H1 (cell line): ENCODE measurements around the gene ZFYVE16. TPM values are rescaled to one million over a fixed set of nuclear protein-coding genes. Genes with fewer than 3 reads are reported as not detected.
A peak's percentile ranks its signal among the peaks of the same experiment; 100 is the strongest.

Experiments
- CTCF ChIA-PET: fragments of 300-600 bp; sonication (Branson Sonifier 250); formaldehyde crosslinking; loops from one replicate; lab custom pipeline; 2021; ENCODE audit not compliant: partially characterized antibody; lab: Charles Lee
- POLR2A ChIA-PET: fragments of 300-600 bp; sonication (Branson Sonifier 250); formaldehyde crosslinking; loops from one replicate; lab custom pipeline; 2021; ENCODE audit warnings: inconsistent platforms; ENCODE audit not compliant: partially characterized antibody; lab: Charles Lee
- DNase-seq, 2 experiments: peaks; one replicate each; pipeline versions ENCODE4 v3.0.0 to v3.0.0-alpha.2; 2010 to 2022; ENCODE audit warnings: low spot score in 2 of 2, low read depth in 1 of 2, mixed read lengths in 1 of 2
- FAIRE-seq: peaks from 2 replicates; lab custom pipeline; 2011; peaks lifted over from hg19 to GRCh38; lab: Jason Lieb, UNC
- H2AFZ ChIP-seq: 2 replicates; pipeline ENCODE4 v1.8.1; 2012; ENCODE audit warnings: low read length, inconsistent platforms
- H2AK5ac ChIP-seq: 2 replicates; pipeline ENCODE4 v1.6.1; 2013; ENCODE audit warnings: low read depth, low read length
- H2BK120ac ChIP-seq: replicated peaks from 2 replicates; pipeline ENCODE3; 2013; ENCODE audit warnings: low read depth, low read length, inconsistent platforms
- H2BK12ac ChIP-seq: 2 replicates; pipeline ENCODE4 v1.6.1; 2013; ENCODE audit warnings: low read depth, low read length
- H2BK15ac ChIP-seq: 2 replicates; pipeline ENCODE4 v1.6.1; 2013; ENCODE audit warnings: low read length
- H2BK20ac ChIP-seq: 2 replicates; pipeline ENCODE4 v1.6.1; 2013; ENCODE audit warnings: low read length
- H2BK5ac ChIP-seq: 2 replicates; pipeline ENCODE4 v1.6.1; 2013; ENCODE audit warnings: low read depth, low read length
- H3K14ac ChIP-seq: 2 replicates; pipeline ENCODE4 v1.6.1; 2013; ENCODE audit warnings: inconsistent platforms; ENCODE audit not compliant: insufficient read length
- H3K18ac ChIP-seq: 2 replicates; pipeline ENCODE4 v1.6.1; 2013; ENCODE audit warnings: low read length; ENCODE audit errors: extremely low read depth
- H3K23ac ChIP-seq: 2 replicates; pipeline ENCODE4 v1.6.1; 2013; ENCODE audit warnings: inconsistent platforms; ENCODE audit not compliant: insufficient read length
- H3K23me2 ChIP-seq: 2 replicates; pipeline ENCODE4 v1.6.1; 2013; ENCODE audit warnings: low read depth, low read length
- H3K27ac ChIP-seq: 2 replicates; pipeline ENCODE4 v1.6.1; 2011; ENCODE audit warnings: low read depth, low read length, inconsistent platforms
- H3K27me3 ChIP-seq, 4 experiments: replicated peaks in 1 of 4; 1 replicate in 1 of 4; 2 replicates in 3 of 4; pipeline versions ENCODE4 v1.6.1 to v1.8.1; 2011 to 2013; ENCODE audit warnings: low read length in 3 of 4, mild to moderate bottlenecking in 3 of 4, inconsistent platforms in 2 of 4, mixed read lengths in 2 of 4, moderate library complexity in 1 of 4; ENCODE audit not compliant: control insufficient read depth in 3 of 4, insufficient read depth in 3 of 4; ENCODE audit errors: extremely low read depth in 1 of 4
- H3K36me3 ChIP-seq, 4 experiments: 2 replicates each; pipeline versions ENCODE4 v1.6.1 to v1.8.1; 2011 to 2013; ENCODE audit warnings: mild to moderate bottlenecking in 4 of 4, low read length in 3 of 4, moderate library complexity in 2 of 4, control low read depth in 1 of 4, inconsistent platforms in 1 of 4; ENCODE audit not compliant: insufficient read depth in 4 of 4, control insufficient read depth in 2 of 4
- H3K4ac ChIP-seq: replicated peaks from 2 replicates; pipeline ENCODE3; 2013; ENCODE audit warnings: low read length, low read depth, mixed read lengths, inconsistent platforms; ENCODE audit not compliant: insufficient read length
- H3K4me1 ChIP-seq, 4 experiments: replicated peaks in 1 of 4; 1 replicate in 1 of 4; 2 replicates in 3 of 4; pipeline versions ENCODE4 v1.6.1 to v1.8.1; 2011 to 2013; ENCODE audit warnings: low read length in 3 of 4, inconsistent platforms in 2 of 4, mixed read lengths in 1 of 4; ENCODE audit not compliant: insufficient read depth in 4 of 4, control insufficient read depth in 3 of 4
- H3K4me2 ChIP-seq, 2 experiments: 2 replicates each; pipeline versions ENCODE4 v1.6.1 to v1.8.1; 2011 to 2013; ENCODE audit warnings: low read depth in 2 of 2, low read length in 2 of 2, control low read depth in 1 of 2, inconsistent platforms in 1 of 2, mild to moderate bottlenecking in 1 of 2; ENCODE audit not compliant: insufficient read depth in 1 of 2
- H3K4me3 ChIP-seq, 4 experiments: fragments of 200-600, 300-600 bp in 1 of 4; sonication (generic), shearing (Covaris generic), sonication (Bioruptor Twin) in 1 of 4; 2 replicates each; pipeline versions ENCODE4 v1.5.1 to v1.8.1; 2011 to 2016; ENCODE audit warnings: low read length in 4 of 4, low read depth in 3 of 4, control low read depth in 2 of 4, inconsistent platforms in 2 of 4, mild to moderate bottlenecking in 2 of 4, mixed read lengths in 1 of 4, moderate library complexity in 1 of 4; ENCODE audit not compliant: insufficient read depth in 2 of 4; ENCODE audit errors: extremely low read depth in 1 of 4
- H3K56ac ChIP-seq: replicated peaks from 2 replicates; pipeline ENCODE3; 2013; ENCODE audit warnings: low read depth, mild to moderate bottlenecking, mixed read lengths, low read length, inconsistent platforms; ENCODE audit not compliant: insufficient read length
- H3K79me1 ChIP-seq: 2 replicates; pipeline ENCODE4 v1.6.1; 2013; ENCODE audit warnings: low read depth, low read length, control low read depth
- H3K79me2 ChIP-seq, 2 experiments: 2 replicates each; pipeline versions ENCODE4 v1.6.1 to v1.8.1; 2012 to 2013; ENCODE audit warnings: low read length in 2 of 2, mild to moderate bottlenecking in 2 of 2, inconsistent platforms in 1 of 2; ENCODE audit not compliant: insufficient read depth in 2 of 2, control insufficient read depth in 1 of 2
- H3K9ac ChIP-seq, 4 experiments: replicated peaks in 1 of 4; 1 replicate in 1 of 4; 2 replicates in 3 of 4; pipeline versions ENCODE4 v1.6.1 to v1.8.1; 2011 to 2013; ENCODE audit warnings: low read depth in 3 of 4, low read length in 3 of 4, control low read depth in 2 of 4, mild to moderate bottlenecking in 2 of 4, moderate library complexity in 2 of 4, inconsistent platforms in 1 of 4; ENCODE audit errors: extremely low read depth in 1 of 4
- H3K9me3 ChIP-seq, 2 experiments: 2 replicates each; pipeline versions ENCODE4 v1.6.1 to v1.8.1; 2012 to 2013; ENCODE audit warnings: mild to moderate bottlenecking in 2 of 2, moderate library complexity in 2 of 2, control low read depth in 1 of 2, inconsistent platforms in 1 of 2, low read depth in 1 of 2, low read length in 1 of 2, mixed read lengths in 1 of 2; ENCODE audit not compliant: insufficient read depth in 2 of 2
- H4K20me1 ChIP-seq, 2 experiments: replicated peaks in 1 of 2; 2 replicates each; pipeline versions ENCODE3 to v1.8.1; 2011 to 2013; ENCODE audit warnings: inconsistent platforms in 2 of 2, low read length in 2 of 2, mild to moderate bottlenecking in 1 of 2; ENCODE audit not compliant: insufficient read depth in 2 of 2, control insufficient read depth in 1 of 2
- H4K5ac ChIP-seq: 2 replicates; pipeline ENCODE4 v1.6.1; 2013; ENCODE audit warnings: low read length, low read depth, mixed read lengths, inconsistent platforms; ENCODE audit not compliant: insufficient read length
- H4K8ac ChIP-seq: 2 replicates; pipeline ENCODE4 v1.8.0; 2013; ENCODE audit warnings: mild to moderate bottlenecking, moderate library complexity, low read length, inconsistent platforms; ENCODE audit not compliant: insufficient read depth; ENCODE audit errors: extremely low read depth
- H4K91ac ChIP-seq: replicated peaks from 2 replicates; pipeline ENCODE3; 2013; ENCODE audit warnings: low read length, mixed read lengths, inconsistent platforms; ENCODE audit not compliant: insufficient read length
- ASH2L ChIP-seq: fragments of 200-600, 300-600 bp; sonication (generic); IDR thresholded peaks from one replicate; pipeline ENCODE4 v1.7.1; 2017; ENCODE audit warnings: low read length
- FOSL1 ChIP-seq: IDR thresholded peaks from 2 replicates; pipeline ENCODE4 v1.6.1; 2011; ENCODE audit warnings: mild to moderate bottlenecking, low read depth, low read length, moderate library complexity; ENCODE audit not compliant: insufficient read depth
- KDM5A ChIP-seq: fragments of 200-600 bp; IDR thresholded peaks from 2 replicates; pipeline ENCODE4 v1.7.1; 2012; ENCODE audit warnings: mild to moderate bottlenecking, low read length, inconsistent platforms, mixed read lengths
- POLR2AphosphoS5 ChIP-seq: IDR thresholded peaks from 2 replicates; pipeline ENCODE4 v1.6.1; 2011; ENCODE audit warnings: low read depth, low read length
- SIX5 ChIP-seq: IDR thresholded peaks from 2 replicates; pipeline ENCODE4 v1.6.1; 2011; ENCODE audit warnings: mild to moderate bottlenecking, low read depth, low read length
- SRF ChIP-seq: IDR thresholded peaks from 2 replicates; pipeline ENCODE4 v1.6.1; 2011; ENCODE audit warnings: mild to moderate bottlenecking, low read depth, low read length, moderate library complexity
- TAF1 ChIP-seq: IDR thresholded peaks from 2 replicates; pipeline ENCODE4 v1.6.1; 2011; ENCODE audit warnings: mild to moderate bottlenecking, low read depth, low read length
- WGBS, 2 experiments: shearing (Covaris generic) in 1 of 2; methylation state at CpG; one replicate each; pipeline versions ENCODE4 v1.1.6 to v1.1.7; 2013 to 2015; ENCODE audit warnings: low lambda C conversion rate in 2 of 2, mixed read lengths in 2 of 2, inconsistent platforms in 1 of 2, low coverage in 1 of 2, missing lambda C conversion rate in 1 of 2; ENCODE audit not compliant: insufficient replicate concordance in 2 of 2, insufficient coverage in 1 of 2, insufficient read length in 1 of 2; ENCODE audit errors: extremely low coverage in 1 of 2, missing lambda C conversion rate in 1 of 2; 5-methylcytosine and 5-hydroxymethylcytosine counted together
- polyA plus RNA-seq, 7 experiments: library from polyadenylated mRNA; depleted of rRNA in 3 of 7; stranded (reverse) in 5 of 7; unstranded in 2 of 7; fragments of >200 nt in 5 of 7; fragments of 200-250 nt in 2 of 7; gene quantifications; 1 replicate in 5 of 7; 2 replicates in 1 of 7; 4 replicates in 1 of 7; pipeline versions ENCODE4 v1.2.1 to v1.2.3, GENCODE V29; 2011 to 2013; ENCODE audit warnings: missing spikeins in 2 of 7, mixed read lengths in 2 of 7
- total RNA-seq: library from RNA; stranded (reverse); fragmentation: NEBNext Ultra II Directional; extraction: Animal tissue kit (Norgen Biotek cat#: 25700); gene quantifications from 2 replicates; pipeline ENCODE4 v1.2.1, GENCODE V29; 2021
- TF ChIP-seq, protein P1 (sequence below): IDR thresholded peaks from 2 replicates; pipeline ENCODE4 v1.6.1; 2012; ENCODE audit warnings: inconsistent platforms

Gene ZFYVE16
- total and polyA plus RNA-seq, 2 of the 8 experiments (the other 6 are each of a cell fraction or from before 2014, with no cell fraction given), result 3.6 to 24.2 TPM

DNA sequence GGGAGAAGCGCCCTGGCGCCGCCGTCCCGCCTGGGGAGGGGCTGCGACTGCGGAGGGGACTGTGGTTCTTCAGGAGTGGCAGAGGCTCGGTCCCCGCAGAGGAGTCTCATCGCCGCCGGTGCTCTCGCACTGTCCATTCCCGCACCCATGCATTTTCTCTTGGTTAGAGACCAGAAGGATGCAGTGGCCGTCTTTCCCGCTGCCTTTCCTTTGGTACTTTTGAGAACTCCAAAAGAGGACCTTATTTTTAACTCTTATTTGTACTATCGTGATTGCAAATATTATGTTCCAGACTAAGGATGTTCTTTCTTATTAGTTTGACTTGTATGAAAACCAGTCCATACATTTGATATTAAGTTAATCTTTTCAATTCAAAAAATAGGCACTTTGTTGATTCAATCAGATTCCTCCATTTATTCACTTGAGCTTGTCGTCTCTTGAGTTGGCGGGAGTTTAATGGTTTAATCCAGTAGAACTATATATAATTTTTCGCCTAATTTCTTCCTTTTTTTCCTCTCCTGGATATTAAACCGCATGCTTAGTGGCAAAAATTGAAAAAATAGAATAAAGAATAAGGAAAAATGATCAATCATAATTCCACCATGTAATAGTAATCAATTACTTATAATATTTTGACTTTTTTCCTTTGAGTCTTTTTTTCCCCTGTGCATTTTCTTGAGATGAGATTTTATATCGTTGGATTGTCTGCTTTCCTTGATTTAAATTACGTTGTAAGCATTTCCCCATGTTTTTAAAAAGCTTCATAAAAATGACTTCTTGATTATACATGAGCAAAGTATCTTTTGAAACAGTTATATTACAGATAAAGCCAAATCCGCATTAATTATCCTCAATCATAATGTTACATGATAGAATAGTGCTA lies 861 bp downstream of the ZFYVE16 start:
- no peak for FAIRE-seq
- peak; percentile 25 for TF ChIP-seq ASH2L
- TF ChIP-seq SRF, result no peak
- TF ChIP-seq, protein P1, sequence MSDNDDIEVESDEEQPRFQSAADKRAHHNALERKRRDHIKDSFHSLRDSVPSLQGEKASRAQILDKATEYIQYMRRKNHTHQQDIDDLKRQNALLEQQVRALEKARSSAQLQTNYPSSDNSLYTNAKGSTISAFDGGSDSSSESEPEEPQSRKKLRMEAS, result no peak
- no peak for TF ChIP-seq TAF1
- no peak for TF ChIP-seq SIX5
- TF ChIP-seq POLR2AphosphoS5, result no peak
- TF ChIP-seq FOSL1, result no peak
- no peak for TF ChIP-seq KDM5A

More for the DNA sequence above, 861 bp downstream of the ZFYVE16 start:
- Histone ChIP-seq H2AFZ (no peak overlapping the region; the same call in 1 of the 2 replicates), H3K27me3 (no peaks in the 10 kb centered on the region), H2BK5ac (peak overlapping the region; percentile 62; the same call in 1 of the 2 replicates), H3K18ac (no peak overlapping the region; the same call in 1 of the 2 replicates), H3K4ac (peak overlapping the region; percentile 69), H3K4me1 (no peaks in the 10 kb centered on the region), H2BK120ac (no peak overlapping the region), H3K9ac (peak overlapping the region; percentile 60 to 94 (median 74); a peak in 6 of 7 replicates), H4K91ac (no peak overlapping the region), H3K23me2 (peaks cover 2% of the 10 kb centered on the region; the same call in 1 of the 2 replicates), H2BK12ac (no peak overlapping the region), H3K79me1 (peaks cover 4% of the 10 kb centered on the region; the same call in 1 of the 2 replicates), H3K56ac (peak overlapping the region; percentile 85), H3K4me2 (peak overlapping the region; percentile 63 to 99), H3K23ac (no peak overlapping the region), H3K9me3 (no peaks in the 10 kb centered on the region), H3K14ac (peak overlapping the region; percentile 97), H4K20me1 (no peaks in the 10 kb centered on the region), H3K4me3 (peak overlapping the region; percentile 79 to 92 (median 84)), H4K8ac (peak overlapping the region; percentile 63; the same call in 1 of the 2 replicates), H2AK5ac (no peak overlapping the region), H4K5ac (peak overlapping the region; percentile 79), H2BK20ac (no peak overlapping the region), H2BK15ac (no peak overlapping the region), H3K79me2 (peaks cover 0 to 39% of the 10 kb centered on the region in 2 experiments; a peak in 3 of 4 replicates), H3K36me3 (no peaks in the 10 kb centered on the region; a peak in 1 of 8 replicates), H3K27ac (0 out of 2 replicates have a peak overlapping the region, but pooled peaks have one; percentile 78)
- ChIA-PET CTCF (interaction anchor here (1.2 kb wide), 1 partner anchor 8 kb away, joined by 4 read pairs; no protein-coding TSS in a partner anchor), POLR2A (interaction anchor here (1.3 kb wide), 1 partner anchor 153 kb away, joined by 3 read pairs; the partner anchor contains the start of gene SERINC5)
- 10% methylated on average over 23 of the region's 24 CpGs; no CpG with 5 or more reads in 1 of the 2 experiments for WGBS, 2 experiments
- DNase-seq, result peak in 1 of 2 experiments; percentile 21
